ENCODE measurements around the gene CCDC82.

DNA sequence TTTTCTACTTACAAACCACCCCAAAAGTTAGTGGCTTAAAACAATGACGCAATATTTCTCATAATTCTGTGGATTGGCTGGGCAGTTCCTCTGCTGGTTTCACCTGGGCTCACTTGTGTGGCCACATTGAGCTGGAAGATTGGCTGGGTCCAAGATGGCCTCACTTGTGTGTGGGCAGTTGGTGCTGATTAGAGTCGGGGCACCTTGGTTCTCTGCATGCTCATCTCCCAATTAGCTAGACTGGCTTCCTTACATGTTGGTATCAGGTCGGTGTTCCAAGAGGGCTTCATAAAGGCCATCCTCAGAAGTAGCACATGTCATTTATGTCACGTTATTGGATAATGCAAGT, 59.2 kb downstream of the CCDC82 start:
- no peak for TF ChIP-seq POLR2A (IDR thresholded peaks at IDR 0.05)
- TF ChIP-seq, protein P1, sequence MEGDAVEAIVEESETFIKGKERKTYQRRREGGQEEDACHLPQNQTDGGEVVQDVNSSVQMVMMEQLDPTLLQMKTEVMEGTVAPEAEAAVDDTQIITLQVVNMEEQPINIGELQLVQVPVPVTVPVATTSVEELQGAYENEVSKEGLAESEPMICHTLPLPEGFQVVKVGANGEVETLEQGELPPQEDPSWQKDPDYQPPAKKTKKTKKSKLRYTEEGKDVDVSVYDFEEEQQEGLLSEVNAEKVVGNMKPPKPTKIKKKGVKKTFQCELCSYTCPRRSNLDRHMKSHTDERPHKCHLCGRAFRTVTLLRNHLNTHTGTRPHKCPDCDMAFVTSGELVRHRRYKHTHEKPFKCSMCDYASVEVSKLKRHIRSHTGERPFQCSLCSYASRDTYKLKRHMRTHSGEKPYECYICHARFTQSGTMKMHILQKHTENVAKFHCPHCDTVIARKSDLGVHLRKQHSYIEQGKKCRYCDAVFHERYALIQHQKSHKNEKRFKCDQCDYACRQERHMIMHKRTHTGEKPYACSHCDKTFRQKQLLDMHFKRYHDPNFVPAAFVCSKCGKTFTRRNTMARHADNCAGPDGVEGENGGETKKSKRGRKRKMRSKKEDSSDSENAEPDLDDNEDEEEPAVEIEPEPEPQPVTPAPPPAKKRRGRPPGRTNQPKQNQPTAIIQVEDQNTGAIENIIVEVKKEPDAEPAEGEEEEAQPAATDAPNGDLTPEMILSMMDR (IDR thresholded peaks at IDR 0.05): no peak

Data from body of pancreas (tissue), 4 donors.